ENCODE data around the gene PHF21A. TPM values are rescaled to one million over a fixed set of nuclear protein-coding genes. Genes with fewer than 3 reads are reported as not detected.

The PHF21A gene
- total RNA-seq, 2 donors from 2014 or later = 47.2 to 53.9 TPM

GRCh38 chr11:46114378-46114777 is 6.9 kb downstream of the PHF21A start:
- DNase-seq = no peak
- H3K36me3 Mint-ChIP-seq (ENCODE audit: low read depth) = peaks cover 5% of the 10 kb centered on the region
- Histone ChIP-seq H3K4me1 (ENCODE audit: control insufficient read depth, insufficient read depth, low read length) (no peaks in the 10 kb centered on the region), H3K27ac (ENCODE audit: low read depth, low read length) (peak overlapping the region; percentile 11), H3K9me3 (ENCODE audit: control insufficient read depth, low read length) (no peaks in the 10 kb centered on the region), H3K9ac (ENCODE audit: extremely low read depth, low read length, poor library complexity, severe bottlenecking) (no peak overlapping the region), H3K27me3 (ENCODE audit: control insufficient read depth, insufficient read depth, low read length, poor library complexity, severe bottlenecking) (no peaks in the 10 kb centered on the region), H3K36me3 (ENCODE audit: control insufficient read depth, insufficient read depth, low read length) (no peaks in the 10 kb centered on the region), H3K4me3 (ENCODE audit: low read length) (no peak overlapping the region)
- H3K9me3 Mint-ChIP-seq = no peaks in the 10 kb centered on the region
- 96% methylated on average over 4 of the region's 4 CpGs for WGBS, 2 experiments (ENCODE audit: insufficient coverage in 1 of 2, insufficient read length in 1 of 2)
- H3K27me3 Mint-ChIP-seq (ENCODE audit: insufficient read depth) = no peaks in the 10 kb centered on the region
- no peak overlapping the region for H3K27ac Mint-ChIP-seq
- H3K4me1 Mint-ChIP-seq = peaks cover 14% of the 10 kb centered on the region
- no peak for TF ChIP-seq CTCF (conservative IDR thresholded peaks at IDR 0.05)
- no peak overlapping the region for H3K4me3 Mint-ChIP-seq

GRCh38 chr11:46112961-46113607 is 8.2 kb downstream of the PHF21A start:
- no peak overlapping the region for H3K27ac ChIP-seq (ENCODE audit: low read depth, low read length)
- no peaks in the 10 kb centered on the region for H3K9me3 Mint-ChIP-seq
- 82% methylated on average over 6 to 9 of the region's 9 CpGs for WGBS, 2 experiments (ENCODE audit: insufficient coverage in 1 of 2, insufficient read length in 1 of 2)

GRCh38 chr11:46108751-46109150 is 12.5 kb downstream of the PHF21A start:
- no peak overlapping the region for H3K9ac ChIP-seq (ENCODE audit: extremely low read depth, low read length, poor library complexity, severe bottlenecking)
- no peak for DNase-seq
- WGBS, 2 experiments (ENCODE audit: insufficient coverage in 1 of 2, insufficient read length in 1 of 2) = 94 to 100% methylated on average over 1 to 2 of the region's 2 CpGs
- no peaks in the 10 kb centered on the region for H3K9me3 Mint-ChIP-seq
- H3K4me1 Mint-ChIP-seq = peaks cover 17% of the 10 kb centered on the region
- TF ChIP-seq CTCF (conservative IDR thresholded peaks at IDR 0.05) = no peak
- no peaks in the 10 kb centered on the region for H3K9me3 ChIP-seq (ENCODE audit: control insufficient read depth, low read length)
- peaks cover 3% of the 10 kb centered on the region for H3K4me1 ChIP-seq (ENCODE audit: control insufficient read depth, insufficient read depth, low read length)
- H3K27me3 ChIP-seq (ENCODE audit: control insufficient read depth, insufficient read depth, low read length, poor library complexity, severe bottlenecking) = no peaks in the 10 kb centered on the region
- H3K27ac ChIP-seq (ENCODE audit: low read depth, low read length) = no peak overlapping the region
- H3K4me3 Mint-ChIP-seq = no peak overlapping the region
- H3K4me3 ChIP-seq (ENCODE audit: low read length) = no peak overlapping the region
- H3K36me3 ChIP-seq (ENCODE audit: control insufficient read depth, insufficient read depth, low read length) = no peaks in the 10 kb centered on the region
- peaks cover 2% of the 10 kb centered on the region for H3K36me3 Mint-ChIP-seq (ENCODE audit: low read depth)
- H3K27ac Mint-ChIP-seq = no peak overlapping the region
- no peaks in the 10 kb centered on the region for H3K27me3 Mint-ChIP-seq (ENCODE audit: insufficient read depth)

More at GRCh38 chr11:46112961-46113607, 8.2 kb downstream of the PHF21A start:
- no peak for TF ChIP-seq CTCF (conservative IDR thresholded peaks at IDR 0.05)
- Histone ChIP-seq H3K4me3 (ENCODE audit: low read length) (no peak overlapping the region), H3K9me3 (ENCODE audit: control insufficient read depth, low read length) (no peaks in the 10 kb centered on the region), H3K36me3 (ENCODE audit: control insufficient read depth, insufficient read depth, low read length) (no peaks in the 10 kb centered on the region), H3K27me3 (ENCODE audit: control insufficient read depth, insufficient read depth, low read length, poor library complexity, severe bottlenecking) (no peaks in the 10 kb centered on the region), H3K4me1 (ENCODE audit: control insufficient read depth, insufficient read depth, low read length) (no peaks in the 10 kb centered on the region), H3K9ac (ENCODE audit: extremely low read depth, low read length, poor library complexity, severe bottlenecking) (no peak overlapping the region)
- peaks cover 8% of the 10 kb centered on the region for H3K4me1 Mint-ChIP-seq
- no peak for DNase-seq
- no peak overlapping the region for H3K27ac Mint-ChIP-seq
- peaks cover 5% of the 10 kb centered on the region for H3K36me3 Mint-ChIP-seq (ENCODE audit: low read depth)
- H3K4me3 Mint-ChIP-seq = no peak overlapping the region
- H3K27me3 Mint-ChIP-seq (ENCODE audit: insufficient read depth) = no peaks in the 10 kb centered on the region
